GM19328 (cell line): Measurements from ENCODE around the gene RPS6KA4.

Source experiments
- ATAC-seq: cut with Tn5 transposase; IDR thresholded peaks from one replicate; pipeline ENCODE4 v1.9.1; 2021; ENCODE audit warnings: mild to moderate bottlenecking, moderate library complexity; ENCODE audit not compliant: unreplicated experiment

RPS6KA4 gene

DNA sequence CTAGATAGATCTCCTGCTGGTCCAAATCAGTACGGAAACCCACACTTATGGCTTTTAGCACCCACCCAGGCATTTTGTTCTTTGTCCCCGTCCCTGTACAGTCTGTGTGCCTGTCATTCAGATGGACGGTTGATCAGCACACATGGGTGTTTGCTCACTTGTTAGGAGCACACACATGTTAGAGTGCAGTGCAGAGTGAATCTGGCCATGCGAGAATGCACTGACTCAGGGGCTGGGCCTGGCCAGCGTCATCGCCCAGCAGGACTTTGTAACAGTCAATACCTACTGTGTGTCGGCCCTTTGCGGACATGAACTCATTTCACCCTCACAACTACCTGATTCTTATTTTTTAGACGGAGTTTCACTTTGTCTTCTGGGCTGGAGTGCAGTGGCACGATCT lies 3.4 kb downstream of the RPS6KA4 start:
- ATAC-seq, result no peak

DNA sequence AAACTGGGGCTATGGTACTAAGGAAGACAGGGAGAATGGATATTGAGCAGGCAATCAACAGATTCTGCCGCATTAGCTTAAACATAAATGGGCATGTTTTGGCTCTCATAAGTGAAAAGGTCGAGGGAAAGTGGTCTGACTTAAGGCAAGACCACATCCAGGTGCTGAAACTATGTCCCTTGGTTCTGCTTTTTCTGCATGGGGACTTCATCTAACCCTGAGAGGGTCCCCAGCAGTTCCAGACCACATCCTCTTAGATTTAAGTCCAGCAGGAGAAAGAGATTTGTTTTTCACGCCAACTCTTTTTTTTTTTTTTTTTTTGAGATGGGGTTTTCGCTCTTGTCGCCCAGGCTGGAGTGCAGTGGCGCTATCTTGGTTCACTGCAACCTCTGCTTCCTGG lies 5.5 kb downstream of the RPS6KA4 start:
- ATAC-seq, result no peak

DNA sequence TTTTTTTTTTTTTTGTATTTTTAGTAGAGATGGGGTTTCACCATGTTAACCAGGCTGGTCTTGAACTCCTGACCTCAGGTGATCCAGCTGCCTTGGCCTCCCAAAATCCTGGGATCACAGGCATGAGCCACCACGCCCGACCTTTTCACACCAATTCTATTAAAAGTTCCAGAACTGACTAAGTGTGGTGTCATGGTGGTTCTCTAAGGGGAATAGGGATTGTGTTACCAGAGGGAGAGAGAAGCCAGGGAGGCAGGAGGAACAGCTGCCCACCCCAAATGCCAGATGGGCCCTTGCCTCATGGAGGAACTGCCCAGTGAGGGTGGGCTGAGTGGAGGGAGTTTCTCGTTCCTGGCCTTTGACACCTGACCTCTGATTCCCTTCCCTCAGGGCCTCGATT lies 5.9 kb downstream of the RPS6KA4 start:
- no peak for ATAC-seq

DNA sequence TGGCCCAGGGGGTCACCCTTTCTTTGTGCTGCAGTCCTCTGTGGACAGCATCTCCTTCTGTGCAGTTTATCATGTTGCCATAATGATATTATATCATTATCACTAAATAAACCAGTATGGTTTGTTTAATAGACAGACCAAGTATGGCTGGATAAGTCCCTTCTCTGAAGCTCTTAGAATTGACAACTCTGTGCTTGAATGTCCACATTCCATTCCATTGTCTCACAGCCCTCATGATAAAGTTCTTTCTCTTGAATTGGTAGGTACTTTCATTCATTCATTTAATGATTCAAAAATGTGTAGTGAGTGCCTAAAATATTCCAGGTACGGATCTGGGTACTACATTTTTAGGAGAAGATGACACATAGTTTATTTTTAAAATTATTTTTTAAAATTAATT lies 7.8 kb downstream of the RPS6KA4 start:
- ATAC-seq, result no peak

GRCh38 chr11:64367931-64368672 lies 9.1 kb downstream of the RPS6KA4 start:
- no peak for ATAC-seq

GRCh38 chr11:64368673-64369074 lies 9.7 kb downstream of the RPS6KA4 start:
- ATAC-seq, result no peak

DNA sequence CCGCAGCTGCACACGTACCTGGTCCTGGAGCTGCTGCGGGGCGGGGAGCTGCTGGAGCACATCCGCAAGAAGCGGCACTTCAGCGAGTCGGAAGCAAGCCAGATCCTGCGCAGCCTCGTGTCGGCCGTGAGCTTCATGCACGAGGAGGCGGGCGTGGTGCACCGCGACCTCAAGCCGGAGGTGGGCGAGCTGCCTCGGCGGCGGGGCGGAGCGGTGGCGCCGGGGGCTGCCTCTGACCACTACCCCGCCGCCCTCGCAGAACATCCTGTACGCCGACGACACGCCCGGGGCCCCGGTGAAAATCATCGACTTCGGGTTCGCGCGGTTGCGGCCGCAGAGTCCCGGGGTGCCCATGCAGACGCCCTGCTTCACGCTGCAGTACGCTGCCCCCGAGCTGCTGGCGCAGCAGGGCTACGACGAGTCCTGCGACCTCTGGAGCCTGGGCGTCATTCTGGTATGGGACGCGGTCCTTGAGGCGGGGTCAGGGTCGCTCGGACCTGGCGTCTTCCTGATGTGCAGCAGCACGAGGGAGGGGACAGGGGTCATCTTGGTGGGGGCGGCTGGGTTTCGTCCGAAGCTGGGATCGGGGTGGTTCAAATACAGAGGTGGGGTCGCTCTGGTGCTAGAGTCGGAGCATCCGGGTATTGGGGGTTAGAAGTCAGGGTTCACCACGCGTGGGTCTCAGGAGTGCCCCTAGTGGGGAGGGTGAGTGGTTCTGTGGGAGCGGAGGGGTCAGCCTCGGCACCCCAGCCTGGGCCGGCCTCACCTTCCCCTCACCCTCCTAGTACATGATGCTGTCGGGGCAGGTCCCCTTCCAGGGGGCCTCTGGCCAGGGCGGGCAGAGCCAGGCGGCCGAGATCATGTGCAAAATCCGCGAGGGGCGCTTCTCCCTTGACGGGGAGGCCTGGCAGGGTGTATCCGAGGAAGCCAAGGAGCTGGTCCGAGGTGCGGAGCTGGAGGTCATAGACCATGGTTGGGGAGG lies 10.8 kb downstream of the RPS6KA4 start:
- ATAC-seq, result no peak

GRCh38 chr11:64371201-64371600 lies 12.2 kb downstream of the RPS6KA4 start:
- ATAC-seq, result no peak

DNA sequence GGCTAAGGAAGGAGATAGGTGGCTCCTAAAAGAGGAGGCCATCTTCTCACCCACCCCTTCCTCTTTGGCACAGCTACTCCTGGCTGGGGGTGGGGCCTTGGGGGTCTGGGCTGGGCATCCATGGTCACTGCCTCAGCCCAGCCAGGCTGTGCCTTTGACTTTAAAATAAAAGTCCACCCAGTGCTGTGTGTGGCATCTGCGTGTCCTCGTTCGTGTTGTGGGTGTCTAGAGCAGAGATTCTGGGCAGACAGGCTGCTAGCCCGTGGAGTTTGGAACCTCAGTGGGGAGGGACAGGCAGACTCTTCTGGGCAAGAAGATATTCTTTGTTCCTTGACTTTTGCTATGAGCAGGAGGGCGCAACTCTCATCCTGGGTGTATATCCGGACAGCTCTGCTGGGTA lies 13.1 kb downstream of the RPS6KA4 start:
- ATAC-seq, result no peak

- no peak for ATAC-seq
These were observed 14.0 kb downstream of the RPS6KA4 start for GRCh38 chr11:64372802-64373597.

DNA sequence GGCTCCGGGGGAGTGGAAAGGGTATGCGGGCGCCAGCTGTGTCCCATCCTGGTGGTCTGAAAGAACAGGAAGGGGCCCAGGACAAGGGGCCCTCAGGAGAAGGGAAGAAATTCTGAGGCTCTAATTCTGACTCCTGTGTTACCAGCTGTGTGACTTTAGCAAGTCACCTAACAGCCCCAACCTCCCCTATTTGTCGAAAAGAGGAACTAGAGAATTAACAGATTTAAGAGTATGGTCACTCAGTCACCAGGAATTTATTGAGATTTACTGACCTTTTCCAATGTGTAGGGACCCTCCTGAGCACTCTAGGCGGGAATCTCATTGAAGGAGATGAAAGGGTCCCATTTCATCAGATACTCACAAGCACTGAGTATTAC lies 14.6 kb downstream of the RPS6KA4 start:
- no peak for ATAC-seq

- ATAC-seq, result no peak
These were observed 17.1 kb downstream of the RPS6KA4 start for GRCh38 chr11:64376071-64376470.

- no peak for ATAC-seq
These were observed 19.4 kb downstream of the RPS6KA4 start for GRCh38 chr11:64378335-64378880.

DNA sequence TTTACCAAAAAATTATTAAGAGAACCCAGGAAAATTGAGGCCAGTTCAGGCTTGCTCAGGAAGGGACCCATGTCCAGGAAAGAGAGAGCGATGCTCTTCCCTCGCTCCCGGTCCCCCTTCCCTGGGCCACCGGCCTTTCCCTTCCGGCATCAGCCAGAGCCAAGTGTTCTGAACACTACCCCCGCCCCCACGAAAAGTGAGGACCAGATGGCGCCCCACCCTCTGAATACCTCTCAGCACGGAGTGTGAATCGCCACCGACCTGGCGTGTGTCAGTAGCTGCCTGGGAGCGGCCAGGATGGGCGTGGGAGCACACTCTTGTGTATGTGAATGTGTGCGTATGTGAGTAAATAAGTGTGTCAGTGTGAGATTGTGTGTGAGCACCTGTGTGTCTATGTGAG lies 20.2 kb downstream of the RPS6KA4 start:
- ATAC-seq, result no peak

DNA sequence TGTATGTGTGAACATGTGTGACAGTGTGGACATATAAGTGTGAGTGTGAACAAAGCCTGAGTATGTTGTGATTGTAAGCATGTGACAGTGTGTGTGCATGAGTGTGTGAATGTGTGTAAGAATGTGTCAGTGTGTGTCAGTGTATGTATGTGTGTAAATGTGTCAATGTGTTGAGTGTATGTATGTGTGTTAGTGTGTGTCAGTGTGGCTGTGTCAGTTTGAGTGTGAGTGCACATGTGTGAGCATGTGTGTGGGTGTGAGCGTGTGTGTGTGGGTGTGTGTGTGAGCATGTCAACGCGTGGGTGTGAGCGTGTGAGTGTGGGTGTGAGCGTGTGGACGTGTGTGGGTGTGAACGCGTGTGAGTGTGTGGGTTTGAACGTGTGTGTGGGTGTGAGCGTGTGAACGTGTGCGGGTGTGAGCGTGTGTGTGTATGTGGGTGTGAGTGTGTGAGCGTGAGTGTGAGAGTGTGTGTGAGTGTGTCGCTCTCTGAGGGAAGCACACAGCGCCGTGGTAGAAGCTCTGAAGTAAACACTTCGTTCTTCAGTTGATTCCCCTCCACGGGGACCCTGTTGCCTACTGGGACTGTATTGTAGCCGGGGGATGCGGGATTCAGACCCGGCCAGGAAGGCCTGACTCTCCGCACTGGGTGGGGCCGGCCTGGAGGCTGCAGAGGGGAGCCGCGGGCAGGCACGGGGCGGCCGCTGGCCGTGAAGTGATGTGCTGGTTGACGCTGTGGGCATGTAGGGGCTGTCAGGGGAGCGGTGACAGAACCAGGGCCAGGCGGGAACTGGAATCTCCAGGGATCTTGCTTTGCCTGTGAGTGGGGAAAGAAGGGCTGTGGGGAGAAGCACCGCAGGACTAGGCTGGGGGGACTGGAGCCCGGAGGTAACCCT lies 21.1 kb downstream of the RPS6KA4 start:
- ATAC-seq, result no peak

DNA sequence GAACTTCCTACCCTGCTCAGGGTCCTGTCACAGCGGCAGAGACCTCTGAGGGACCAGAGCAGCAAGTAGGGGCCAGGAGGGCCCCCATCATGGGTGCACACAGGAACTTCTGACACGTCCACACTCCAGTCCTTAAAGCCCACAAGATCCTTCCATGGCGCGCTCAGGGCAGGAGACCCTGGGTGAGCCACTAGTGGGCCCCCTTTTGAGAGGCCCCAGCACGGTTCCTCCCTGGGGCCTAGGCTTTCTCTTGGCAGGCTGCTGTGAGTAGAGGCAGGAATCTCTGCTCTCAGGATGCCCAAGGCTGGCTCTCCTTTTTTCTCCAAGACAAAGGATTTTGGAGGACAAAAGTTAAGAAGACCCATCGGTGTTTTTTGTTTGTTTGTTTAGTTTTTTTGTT lies 22.4 kb downstream of the RPS6KA4 start:
- ATAC-seq, result no peak

DNA sequence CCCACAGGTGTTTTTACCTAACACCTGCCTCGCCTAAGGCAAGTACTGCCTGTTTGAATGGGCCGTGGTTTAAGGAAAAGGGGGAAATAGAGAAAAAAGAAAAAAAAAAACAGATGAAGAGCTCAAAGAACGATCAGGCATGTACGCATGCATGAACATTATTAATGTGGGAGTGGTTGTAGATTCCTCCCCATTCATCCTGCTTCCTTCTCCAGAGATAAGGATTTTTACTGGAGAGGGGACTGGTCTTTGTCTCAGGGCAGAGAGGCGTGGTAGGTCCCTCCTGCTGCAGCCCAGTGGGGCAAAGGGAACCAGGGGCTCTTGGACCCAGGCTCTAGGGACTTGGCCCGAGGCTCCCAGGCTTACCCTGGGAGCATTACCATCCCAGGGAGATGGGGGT lies 23.1 kb downstream of the RPS6KA4 start:
- ATAC-seq, result no peak

DNA sequence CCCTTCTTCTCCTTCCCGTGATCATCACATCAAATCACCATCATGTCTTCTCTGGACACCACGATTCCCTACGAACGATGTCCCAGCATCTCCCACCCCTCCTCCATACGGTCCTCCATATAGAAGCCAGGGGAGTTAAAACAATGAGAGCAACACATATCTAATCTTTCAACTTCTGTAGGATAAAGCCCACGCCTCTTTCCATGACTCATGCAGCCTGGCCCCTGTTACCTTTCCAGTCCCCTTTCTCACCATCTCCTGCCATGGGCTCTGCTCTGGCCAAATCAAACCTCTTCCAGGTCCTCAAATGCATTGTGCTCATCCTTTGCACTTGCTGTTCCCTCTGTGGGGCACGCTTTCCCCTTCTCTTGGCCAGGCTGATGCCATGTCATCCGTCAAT lies 23.6 kb downstream of the RPS6KA4 start:
- no peak for ATAC-seq

DNA sequence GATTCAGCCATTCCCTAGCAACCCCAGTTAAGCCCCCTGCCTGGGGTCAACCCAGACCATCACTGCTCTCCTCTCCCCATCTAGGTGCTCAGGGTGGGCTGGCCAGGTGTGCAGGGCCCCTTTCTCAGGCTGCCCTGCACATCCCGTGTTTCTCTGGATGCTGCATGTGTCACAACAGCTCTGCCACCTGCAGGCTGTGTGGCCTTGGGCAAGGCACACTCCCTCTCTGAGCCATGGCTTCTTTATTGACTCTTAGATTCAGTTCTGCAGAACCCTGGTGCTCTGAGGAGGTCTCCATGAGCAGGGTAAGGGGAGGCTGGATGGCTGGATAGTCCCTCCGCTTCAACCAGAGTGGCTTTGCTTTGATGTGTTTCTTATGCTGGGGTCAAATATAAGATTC lies 24.6 kb downstream of the RPS6KA4 start:
- ATAC-seq, result no peak
